OCI-LY3 (cell line): ENCODE results near the gene TACC2.

Source experiments
- CTCF ChIP-seq: fragments of 200-600, 300-600 bp; sonication (generic); IDR thresholded peaks from 2 replicates; pipeline ENCODE4 v1.5.1; 2014; ENCODE audit warnings: antibody characterized with exemption, low read length, low read depth
- EZH2phosphoT487 ChIP-seq: fragments of 200-600 bp; shearing (Covaris generic); IDR thresholded peaks from 2 replicates; pipeline ENCODE4 v1.6.1; 2018; ENCODE audit warnings: antibody characterized with exemption, mixed run types, low read depth

- TF ChIP-seq CTCF (no peak), EZH2phosphoT487 (no peak)
Observed at GRCh38 chr10:122122493-122122892, 133.5 kb downstream of the TACC2 start.
